ENCODE results near the gene WNT7B.
A peak's percentile ranks its signal among the peaks of the same experiment; 100 is the strongest.

Gene WNT7B

GRCh38 chr22:45905924-45906865 lies 70.8 kb downstream of the WNT7B start:
- DNase-seq (ENCODE audit: low read depth) = no peak

- DNase-seq (ENCODE audit: low read depth) = no peak
These were observed 71.5 kb downstream of the WNT7B start for GRCh38 chr22:45905326-45905923.

GRCh38 chr22:45904236-45904635 lies 72.7 kb downstream of the WNT7B start:
- no peak for DNase-seq (ENCODE audit: low read depth)

GRCh38 chr22:45903355-45904135 lies 73.4 kb downstream of the WNT7B start:
- no peak for DNase-seq (ENCODE audit: low read depth)

- DNase-seq (ENCODE audit: low read depth) = no peak
These were observed 79.2 kb downstream of the WNT7B start for GRCh38 chr22:45897736-45898135.

GRCh38 chr22:45896964-45897538 lies 79.9 kb downstream of the WNT7B start:
- no peak for DNase-seq (ENCODE audit: low read depth)

- DNase-seq (ENCODE audit: low read depth) = no peak
These were observed 80.6 kb downstream of the WNT7B start for GRCh38 chr22:45896153-45896951.

- no peak for DNase-seq (ENCODE audit: low read depth)
These were observed 81.4 kb downstream of the WNT7B start for GRCh38 chr22:45895436-45896152.

- peak; percentile 32 for DNase-seq (ENCODE audit: low read depth)
These were observed 83.4 kb downstream of the WNT7B start for GRCh38 chr22:45893516-45893915.

GRCh38 chr22:45892681-45893461 lies 84.1 kb downstream of the WNT7B start:
- no peak for DNase-seq (ENCODE audit: low read depth)

- DNase-seq (ENCODE audit: low read depth) = no peak
These were observed 84.9 kb downstream of the WNT7B start for GRCh38 chr22:45891996-45892621.

- no peak for DNase-seq (ENCODE audit: low read depth)
These were observed 85.4 kb downstream of the WNT7B start for GRCh38 chr22:45891471-45891995.

GRCh38 chr22:45891021-45891421 lies 85.9 kb downstream of the WNT7B start:
- no peak for DNase-seq (ENCODE audit: low read depth)

GRCh38 chr22:45890351-45890635 lies 86.7 kb downstream of the WNT7B start:
- DNase-seq (ENCODE audit: low read depth) = no peak

- no peak for DNase-seq (ENCODE audit: low read depth)
These were observed 87.2 kb downstream of the WNT7B start for GRCh38 chr22:45889539-45890350.

- no peak for DNase-seq (ENCODE audit: low read depth)
These were observed 87.8 kb downstream of the WNT7B start for GRCh38 chr22:45889093-45889538.

GRCh38 chr22:45888221-45889092 lies 88.5 kb downstream of the WNT7B start:
- DNase-seq (ENCODE audit: low read depth) = no peak
